NB4 (cell line): ENCODE data around the gene MYBPC2.
A peak's percentile ranks its signal among the peaks of the same experiment; 100 is the strongest.

ENCODE experiments used
- DNase-seq: peaks from one replicate; pipeline ENCODE4 v3.0.0; 2010; ENCODE audit warnings: low read depth
- H3K4me3 ChIP-seq: one replicate; pipeline ENCODE4 v1.5.1; 2011; ENCODE audit warnings: mild to moderate bottlenecking, low read depth, low read length, moderate library complexity
- MYC ChIP-seq: IDR thresholded peaks from 2 replicates; pipeline ENCODE4 v1.6.1; 2011; ENCODE audit warnings: low read depth, low read length
- POLR2A ChIP-seq: IDR thresholded peaks from 2 replicates; pipeline ENCODE4 v1.6.1; 2011; ENCODE audit warnings: mild to moderate bottlenecking; ENCODE audit not compliant: insufficient read length; ENCODE audit errors: extremely low read depth
- TF ChIP-seq, protein P1 (sequence below): IDR thresholded peaks from one replicate; pipeline ENCODE4 v1.5.1; 2012; ENCODE audit warnings: low read depth, low read length
- TF ChIP-seq, protein P2 (sequence below): IDR thresholded peaks from 2 replicates; pipeline ENCODE4 v1.6.1; 2011; ENCODE audit warnings: low read depth, low read length

The MYBPC2 gene

DNA sequence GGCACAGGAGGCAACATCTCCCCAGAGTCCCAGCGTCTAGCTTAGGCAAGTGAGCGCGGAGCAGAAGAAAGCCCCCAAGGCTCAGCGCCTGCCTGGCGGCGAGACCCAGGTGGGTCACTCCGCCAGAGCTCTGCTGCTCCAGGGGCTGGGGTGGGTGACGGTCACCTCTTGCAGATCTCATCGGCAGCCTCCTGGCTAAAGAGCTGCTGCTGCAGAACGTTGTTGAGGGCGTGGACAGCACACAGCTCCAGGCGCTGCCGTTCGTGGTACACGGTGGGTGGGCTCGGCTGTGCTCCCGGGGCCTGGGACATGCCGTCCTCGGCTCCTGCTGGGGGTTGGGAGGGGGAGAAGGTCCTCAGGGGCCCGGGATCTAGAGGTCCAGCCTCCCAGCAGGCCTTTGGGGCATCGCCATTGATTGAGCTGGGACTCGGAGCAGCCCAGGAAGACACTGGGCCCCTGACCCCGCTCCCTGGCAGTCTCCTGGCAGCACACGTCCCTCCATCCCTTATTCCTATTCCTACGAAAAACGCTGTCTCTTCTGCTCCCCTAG is 77.5 kb downstream of the MYBPC2 start:
- DNase-seq, result no peak
- TF ChIP-seq, protein P1, sequence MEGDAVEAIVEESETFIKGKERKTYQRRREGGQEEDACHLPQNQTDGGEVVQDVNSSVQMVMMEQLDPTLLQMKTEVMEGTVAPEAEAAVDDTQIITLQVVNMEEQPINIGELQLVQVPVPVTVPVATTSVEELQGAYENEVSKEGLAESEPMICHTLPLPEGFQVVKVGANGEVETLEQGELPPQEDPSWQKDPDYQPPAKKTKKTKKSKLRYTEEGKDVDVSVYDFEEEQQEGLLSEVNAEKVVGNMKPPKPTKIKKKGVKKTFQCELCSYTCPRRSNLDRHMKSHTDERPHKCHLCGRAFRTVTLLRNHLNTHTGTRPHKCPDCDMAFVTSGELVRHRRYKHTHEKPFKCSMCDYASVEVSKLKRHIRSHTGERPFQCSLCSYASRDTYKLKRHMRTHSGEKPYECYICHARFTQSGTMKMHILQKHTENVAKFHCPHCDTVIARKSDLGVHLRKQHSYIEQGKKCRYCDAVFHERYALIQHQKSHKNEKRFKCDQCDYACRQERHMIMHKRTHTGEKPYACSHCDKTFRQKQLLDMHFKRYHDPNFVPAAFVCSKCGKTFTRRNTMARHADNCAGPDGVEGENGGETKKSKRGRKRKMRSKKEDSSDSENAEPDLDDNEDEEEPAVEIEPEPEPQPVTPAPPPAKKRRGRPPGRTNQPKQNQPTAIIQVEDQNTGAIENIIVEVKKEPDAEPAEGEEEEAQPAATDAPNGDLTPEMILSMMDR, result no peak
- TF ChIP-seq, protein P2, sequence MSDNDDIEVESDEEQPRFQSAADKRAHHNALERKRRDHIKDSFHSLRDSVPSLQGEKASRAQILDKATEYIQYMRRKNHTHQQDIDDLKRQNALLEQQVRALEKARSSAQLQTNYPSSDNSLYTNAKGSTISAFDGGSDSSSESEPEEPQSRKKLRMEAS, result no peak
- TF ChIP-seq POLR2A, result no peak
- TF ChIP-seq MYC, result no peak
- peak overlapping the region; percentile 57 for H3K4me3 ChIP-seq

DNA sequence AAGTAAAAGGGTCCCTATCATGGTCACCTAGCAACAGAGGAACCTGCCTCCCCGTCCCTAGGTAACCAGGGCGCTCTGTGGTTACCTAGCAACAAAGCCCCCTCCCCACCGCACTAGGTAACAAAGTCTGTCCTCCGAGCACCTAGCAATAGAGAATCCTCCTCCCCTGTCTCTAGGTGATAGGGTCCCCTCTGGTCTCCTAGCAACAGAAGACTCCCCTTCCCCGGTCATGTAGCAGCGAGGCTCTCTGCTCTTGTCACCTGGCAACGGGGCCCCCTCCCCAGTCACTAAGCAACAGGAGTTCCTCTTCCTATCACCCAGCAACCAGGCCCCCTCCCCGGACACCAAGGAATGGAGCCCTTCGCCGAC is 78.0 kb downstream of the MYBPC2 start:
- TF ChIP-seq POLR2A, result no peak
- TF ChIP-seq, protein P2, result no peak
- TF ChIP-seq, protein P1, result no peak
- no peak for TF ChIP-seq MYC
- peak overlapping the region; percentile 57 for H3K4me3 ChIP-seq
- DNase-seq, result no peak

DNA sequence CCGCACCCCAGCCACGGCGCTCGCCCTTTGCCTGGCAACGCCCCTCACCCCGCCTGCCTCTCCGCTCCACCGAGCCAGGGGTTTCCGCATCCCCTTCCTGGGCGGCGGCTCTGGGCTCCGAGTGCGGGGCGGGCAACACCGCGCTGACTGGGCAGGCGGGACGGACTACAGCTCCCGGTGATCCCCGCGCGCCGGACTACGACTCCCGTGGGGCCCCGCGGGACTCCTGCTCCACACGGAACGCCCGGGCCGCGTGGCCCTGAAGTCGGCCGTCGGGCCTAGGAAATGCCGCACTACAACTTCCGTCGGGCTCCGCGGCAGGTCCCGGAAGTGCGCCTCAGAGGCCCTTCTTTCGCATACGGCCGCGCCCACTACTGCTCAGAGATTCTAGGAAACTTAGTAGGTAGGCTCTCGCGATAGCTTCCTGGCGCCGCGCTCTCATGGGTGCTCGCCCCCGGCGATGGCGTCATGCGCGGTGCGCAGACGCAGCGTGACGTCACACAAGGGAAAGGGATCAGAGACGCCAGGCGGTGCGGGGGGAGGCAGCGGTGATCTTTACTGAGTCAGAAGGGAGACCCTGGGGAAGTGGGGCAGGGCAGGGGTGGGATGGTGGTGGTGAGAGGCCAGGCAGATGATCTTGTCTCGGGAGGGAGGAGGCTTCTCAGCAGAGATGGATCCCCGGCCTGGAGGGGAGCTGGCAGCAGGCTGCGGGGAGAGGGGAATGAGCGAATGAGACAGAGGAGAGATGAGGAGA is 78.6 kb downstream of the MYBPC2 start, which contains the start of gene JOSD2:
Gene JOSD2 (minus strand): TSS at position 123 of the 754 bp plus-strand sequence. CDS start 760 bp downstream, outside the sequence.
- TF ChIP-seq MYC, result peak; percentile 95
- TF ChIP-seq, protein P1, result no peak
- TF ChIP-seq POLR2A, result peak; percentile 59
- TF ChIP-seq, protein P2, result peak; percentile 83
- peak; percentile 98 for DNase-seq
- H3K4me3 ChIP-seq, result peak within 1 kb of the TSS; percentile 73

DNA sequence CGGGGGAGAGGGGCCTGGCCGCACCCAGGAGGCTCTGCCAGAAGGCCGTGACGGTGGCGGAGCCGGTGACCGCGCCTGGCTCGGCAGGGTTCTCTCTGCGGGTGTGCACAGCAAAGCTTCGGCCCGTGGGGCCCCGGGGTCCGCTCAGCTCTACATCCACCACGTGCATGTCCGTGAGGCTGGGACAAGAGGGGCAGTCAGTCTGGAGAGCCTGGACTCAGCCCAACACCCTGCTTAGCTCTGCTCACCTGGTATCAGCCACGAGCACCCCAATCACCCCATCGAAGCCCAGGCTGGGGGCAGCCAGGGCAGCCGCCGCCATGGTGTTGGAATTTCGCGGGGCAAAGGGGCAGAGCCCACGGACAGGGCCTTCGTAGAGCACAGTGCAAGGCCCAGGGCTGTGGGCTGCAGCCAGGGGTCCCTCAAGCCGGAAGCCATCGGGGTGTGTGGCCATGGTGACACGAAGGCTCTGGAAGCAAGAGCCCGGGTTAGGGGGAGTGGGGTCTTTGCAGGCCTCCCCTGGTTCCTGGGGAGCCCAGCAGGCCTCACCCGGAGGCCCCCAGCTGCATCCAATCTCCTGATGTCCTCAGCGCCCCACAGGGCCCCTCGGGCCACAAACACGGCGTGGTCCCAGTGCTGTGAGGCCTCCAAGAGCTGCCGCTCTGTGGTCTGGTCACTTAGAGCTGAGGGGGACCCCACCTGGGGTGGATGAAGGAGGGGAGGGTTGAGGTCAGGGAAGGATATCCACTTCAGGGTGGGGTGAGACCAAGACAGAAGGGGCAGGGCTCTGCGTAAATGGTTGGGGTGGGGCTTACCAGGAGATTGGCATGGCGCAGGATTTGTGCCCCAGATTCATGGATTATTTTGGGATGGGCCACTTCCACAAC is 79.7 kb downstream of the MYBPC2 start:
- no peak for DNase-seq
- peak overlapping the region; percentile 73 for H3K4me3 ChIP-seq
- TF ChIP-seq, protein P1, result no peak
- TF ChIP-seq MYC (no peak), POLR2A (no peak)
- TF ChIP-seq, protein P2, result no peak

DNA sequence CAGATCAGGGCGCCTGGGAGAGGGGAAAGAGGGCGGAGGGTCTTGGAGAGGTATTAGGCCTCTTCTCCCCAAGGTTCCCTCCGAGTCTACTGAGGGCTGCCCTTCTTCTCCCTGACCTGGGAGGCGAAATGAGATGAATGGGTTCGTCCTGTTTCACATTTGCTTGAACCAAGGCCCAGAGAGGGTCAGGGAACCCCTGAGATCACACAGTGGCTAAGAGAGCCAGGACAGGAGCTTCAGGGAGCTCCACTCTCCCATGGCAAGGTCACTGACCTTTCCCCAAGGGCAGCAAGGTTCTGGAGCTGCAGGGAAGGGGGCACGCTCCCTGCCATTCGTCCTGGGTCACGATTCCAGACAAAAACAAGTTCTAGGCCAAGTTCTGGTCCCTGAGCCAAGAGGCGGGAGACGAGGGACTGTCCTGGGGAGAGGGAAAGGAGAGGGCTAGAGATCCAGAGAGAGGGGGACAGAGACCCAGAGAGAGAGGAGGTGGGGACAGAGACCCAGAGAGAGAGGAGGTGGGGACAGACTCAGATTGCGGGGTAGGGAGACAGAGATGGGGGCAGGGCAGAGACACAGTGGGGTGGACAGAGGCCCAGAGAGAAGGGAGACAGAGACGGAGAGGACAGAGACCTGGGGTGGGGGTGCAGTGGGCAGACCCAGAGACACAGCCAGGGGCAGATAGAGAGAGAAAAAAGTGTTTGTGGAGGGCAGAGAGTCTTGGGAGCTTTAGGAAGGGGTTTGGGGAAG is 80.5 kb downstream of the MYBPC2 start:
- no peak overlapping the region for H3K4me3 ChIP-seq
- TF ChIP-seq, protein P2, result no peak
- TF ChIP-seq MYC (no peak), POLR2A (no peak)
- TF ChIP-seq, protein P1, result no peak
- DNase-seq, result no peak
